NCI-H1436 treated with DMSO at 0.1 percent for 48 hours (cell line): Measurements from ENCODE around the gene GRPEL2.
A peak's percentile ranks its signal among the peaks of the same experiment; 100 is the strongest.

Experiments
- DNase-seq: peaks from one replicate; lab custom pipeline; 2025; lab: John Stamatoyannopoulos, UW

The GRPEL2 gene

GRCh38 chr5:149357370-149358293 is 12.3 kb downstream of the GRPEL2 start, which contains the start of gene PCYOX1L:
Gene PCYOX1L (plus strand): TSS chr5:149358046. CDS start chr5:149358069, 23 bp downstream.
- DNase-seq = peak; percentile 92

DNA sequence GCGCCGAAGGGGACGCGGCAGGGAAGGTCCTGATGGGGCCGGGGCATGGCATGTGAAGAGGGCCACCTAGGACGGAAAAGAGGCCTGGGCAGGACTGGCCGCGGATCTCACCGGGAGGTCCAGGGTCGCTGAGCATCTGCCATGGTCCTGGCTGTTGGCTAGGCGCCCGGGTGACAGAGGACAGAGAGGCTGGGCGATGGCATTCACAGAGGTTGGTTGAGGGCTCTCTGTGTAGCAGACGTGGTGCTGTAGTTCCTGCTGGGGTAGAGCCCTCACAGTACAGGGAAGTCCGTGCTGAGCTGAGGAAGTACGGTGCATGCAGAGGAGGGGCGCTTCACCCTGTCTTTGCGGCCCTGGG is 13.0 kb downstream of the GRPEL2 start:
- no peak for DNase-seq

- DNase-seq = no peak
These were observed 13.7 kb downstream of the GRPEL2 start for GRCh38 chr5:149358868-149359495.

GRCh38 chr5:149360272-149360671 is 15.0 kb downstream of the GRPEL2 start:
- no peak for DNase-seq

- DNase-seq = no peak
These were observed 17.2 kb downstream of the GRPEL2 start for GRCh38 chr5:149362541-149362940.

DNA sequence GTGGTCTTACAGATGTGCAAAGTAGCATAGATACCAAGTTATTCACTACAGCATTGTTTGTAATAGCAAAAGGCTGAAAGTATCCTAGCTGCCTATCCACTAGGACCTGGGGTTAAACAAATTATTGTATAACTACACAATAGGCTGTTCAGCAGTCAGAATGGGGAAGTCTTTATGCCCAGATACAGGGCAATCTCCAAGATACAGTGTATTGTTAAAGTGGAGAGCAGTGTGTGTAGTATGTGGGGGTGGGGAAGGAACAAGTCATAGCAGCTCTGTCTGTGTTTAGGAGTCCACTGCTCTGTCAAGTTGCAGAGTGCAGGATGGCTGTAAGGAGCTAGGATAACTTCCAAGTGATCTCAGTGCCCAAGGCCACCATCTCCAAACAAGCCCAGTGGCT is 18.1 kb downstream of the GRPEL2 start:
- no peak for DNase-seq

DNA sequence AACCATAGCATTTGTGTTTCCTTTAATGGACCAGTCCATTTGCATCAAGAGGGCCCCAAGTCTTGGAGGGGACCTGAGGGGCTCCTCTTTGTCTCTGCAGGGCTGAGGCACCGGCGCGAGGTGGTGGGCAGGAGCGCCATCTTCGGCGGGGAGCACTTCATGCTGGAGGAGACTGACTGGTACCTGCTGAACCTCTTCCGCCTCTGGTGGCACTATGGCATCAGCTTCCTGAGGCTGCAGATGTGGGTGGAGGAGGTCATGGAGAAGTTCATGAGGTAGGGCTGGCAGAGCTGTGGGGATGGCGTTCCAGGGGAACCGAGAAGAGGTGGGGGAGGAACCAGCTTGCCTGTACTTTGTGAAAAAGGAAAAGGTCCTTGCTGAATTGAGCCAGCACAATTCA is 18.6 kb downstream of the GRPEL2 start:
- no peak for DNase-seq

DNA sequence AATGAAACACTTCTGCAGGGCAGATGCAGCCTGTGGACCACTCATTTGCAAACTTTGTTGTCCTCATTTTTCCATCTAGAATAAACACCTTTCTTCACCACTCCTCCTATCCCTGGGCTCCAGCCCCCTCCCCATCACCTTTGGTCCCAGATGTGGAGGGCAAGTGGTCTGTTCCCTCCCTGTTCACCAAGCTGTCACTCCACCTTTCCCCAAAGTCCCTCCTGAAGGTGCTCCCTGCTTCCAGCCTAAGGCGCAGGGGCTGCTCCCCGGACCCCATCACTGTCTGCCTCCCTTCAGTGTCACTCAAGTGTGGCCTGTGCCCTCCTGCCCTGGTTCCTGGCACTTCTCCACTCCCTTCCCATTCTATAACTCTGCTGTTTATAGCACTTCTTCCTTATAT is 19.4 kb downstream of the GRPEL2 start:
- no peak for DNase-seq

DNA sequence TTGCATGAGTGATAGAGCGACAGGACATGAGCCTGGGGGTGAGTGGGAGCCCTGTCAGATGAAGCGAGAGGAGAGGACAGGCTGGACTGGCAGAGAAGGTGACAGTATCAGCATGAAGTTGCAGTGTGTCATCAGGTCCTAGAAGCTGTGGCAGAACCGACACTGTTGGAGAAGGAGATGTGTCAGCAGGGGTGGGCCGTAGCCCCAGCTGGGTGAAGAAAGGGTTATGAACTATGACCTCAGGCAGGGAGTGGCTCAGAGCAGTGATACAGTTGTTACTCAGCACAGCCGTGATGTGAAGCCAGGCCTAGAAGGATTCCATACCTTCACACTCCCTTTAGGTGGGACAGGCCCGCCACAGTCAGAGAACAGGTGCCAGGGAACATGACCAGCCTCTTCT is 20.1 kb downstream of the GRPEL2 start:
- DNase-seq = no peak

- no peak for DNase-seq
These were observed 20.9 kb downstream of the GRPEL2 start for GRCh38 chr5:149366169-149366729.

DNA sequence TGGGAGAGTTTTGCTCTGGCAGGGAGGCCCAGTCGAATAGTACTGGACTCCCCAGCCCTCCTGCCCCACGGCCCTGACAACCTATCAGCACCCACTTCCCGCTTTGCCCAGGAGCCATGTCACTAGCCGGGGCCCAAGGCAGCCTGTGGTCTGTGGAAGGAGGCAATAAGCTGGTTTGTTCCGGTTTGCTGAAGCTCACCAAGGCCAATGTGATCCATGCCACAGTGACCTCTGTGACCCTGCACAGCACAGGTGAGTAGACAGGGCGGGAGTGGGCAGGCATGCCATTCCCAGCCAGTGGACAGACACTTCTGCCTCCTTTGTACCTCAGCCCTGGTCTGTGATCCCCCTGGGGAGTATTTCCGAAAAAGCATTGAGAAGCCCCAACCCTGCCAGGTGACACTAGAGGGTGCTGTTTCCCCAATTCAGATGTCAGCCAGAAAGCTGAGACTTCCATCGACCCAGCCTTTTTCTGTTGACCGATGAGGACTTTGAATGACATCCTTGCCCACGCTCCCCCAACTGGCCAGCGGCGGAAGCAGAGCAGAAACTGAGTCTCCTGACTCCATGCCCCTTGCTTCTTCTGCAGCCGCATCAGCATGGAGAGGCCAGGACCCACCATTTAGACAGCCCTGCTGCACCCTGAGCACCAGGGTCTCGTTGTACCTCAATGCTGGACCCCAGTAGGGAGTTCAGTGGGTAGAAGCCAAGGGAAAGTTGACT is 22.1 kb downstream of the GRPEL2 start:
- peak; percentile 7 for DNase-seq

DNA sequence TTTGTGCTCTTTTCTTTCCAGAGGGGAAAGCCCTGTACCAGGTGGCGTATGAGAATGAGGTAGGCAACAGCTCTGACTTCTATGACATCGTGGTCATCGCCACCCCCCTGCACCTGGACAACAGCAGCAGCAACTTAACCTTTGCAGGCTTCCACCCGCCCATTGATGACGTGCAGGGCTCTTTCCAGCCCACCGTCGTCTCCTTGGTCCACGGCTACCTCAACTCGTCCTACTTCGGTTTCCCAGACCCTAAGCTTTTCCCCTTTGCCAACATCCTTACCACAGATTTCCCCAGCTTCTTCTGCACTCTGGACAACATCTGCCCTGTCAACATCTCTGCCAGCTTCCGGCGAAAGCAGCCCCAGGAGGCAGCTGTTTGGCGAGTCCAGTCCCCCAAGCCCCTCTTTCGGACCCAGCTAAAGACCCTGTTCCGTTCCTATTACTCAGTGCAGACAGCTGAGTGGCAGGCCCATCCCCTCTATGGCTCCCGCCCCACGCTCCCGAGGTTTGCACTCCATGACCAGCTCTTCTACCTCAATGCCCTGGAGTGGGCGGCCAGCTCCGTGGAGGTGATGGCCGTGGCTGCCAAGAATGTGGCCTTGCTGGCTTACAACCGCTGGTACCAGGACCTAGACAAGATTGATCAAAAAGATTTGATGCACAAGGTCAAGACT is 22.8 kb downstream of the GRPEL2 start:
- DNase-seq = no peak

GRCh38 chr5:149370878-149371277 is 25.6 kb downstream of the GRPEL2 start:
- DNase-seq = no peak

GRCh38 chr5:149371296-149371962 is 26.1 kb downstream of the GRPEL2 start:
- DNase-seq = peak; percentile 16

GRCh38 chr5:149372076-149372795 is 26.9 kb downstream of the GRPEL2 start:
- DNase-seq = no peak

DNA sequence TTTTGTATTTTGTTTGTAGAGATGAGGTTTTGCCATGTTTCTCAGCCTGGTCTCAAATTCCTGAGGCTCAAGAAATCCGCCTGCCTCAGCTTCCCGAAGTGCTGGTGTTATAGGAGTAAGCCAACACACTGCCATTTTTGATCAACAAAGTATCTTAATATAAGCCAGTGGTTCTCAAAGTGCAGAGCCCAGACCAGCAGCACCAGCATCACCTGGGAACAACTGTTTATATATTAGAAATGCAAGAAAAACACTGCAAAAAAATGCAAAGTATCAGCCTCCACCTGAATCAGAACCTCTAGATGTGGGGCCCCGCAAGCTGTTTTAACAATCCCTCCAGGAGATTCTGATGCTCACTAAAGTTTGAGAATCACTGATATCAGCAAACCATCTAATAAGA is 27.6 kb downstream of the GRPEL2 start:
- no peak for DNase-seq

- no peak for DNase-seq
These were observed 29.0 kb downstream of the GRPEL2 start for GRCh38 chr5:149374303-149374702.

DNA sequence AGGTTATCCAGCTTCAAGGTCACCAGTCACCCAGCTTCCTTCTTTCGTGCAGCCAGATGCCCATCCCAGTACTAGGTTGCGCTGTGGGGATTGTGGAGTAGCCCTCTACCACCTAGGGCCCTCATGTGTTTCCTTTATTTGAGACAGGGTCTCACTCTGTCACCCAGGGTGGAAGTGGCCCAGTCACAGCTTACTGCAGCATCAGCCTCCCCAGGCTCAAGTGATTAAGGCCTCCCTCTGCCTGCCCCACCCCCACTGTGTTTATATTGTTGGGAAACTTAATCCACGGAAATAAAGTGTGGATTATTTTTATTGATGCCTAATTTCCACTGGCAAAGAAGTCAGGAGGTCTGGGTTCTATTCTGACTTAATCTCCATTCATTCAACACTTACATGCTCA is 29.5 kb downstream of the GRPEL2 start:
- DNase-seq = no peak

- DNase-seq = no peak
These were observed 30.1 kb downstream of the GRPEL2 start for GRCh38 chr5:149375434-149375833.

GRCh38 chr5:149376104-149376503 is 30.8 kb downstream of the GRPEL2 start:
- no peak for DNase-seq
